WTC11 (cell line): ENCODE results near the gene NQO2. TPM values are rescaled to one million over a fixed set of nuclear protein-coding genes. Genes with fewer than 3 reads are reported as not detected.

Experiments
- ATAC-seq: fragments of 200-7000 bp; cut with Tn5 transposase; 2 replicates; pipeline ENCODE4 v1.10.0; 2021; ENCODE audit warnings: mild to moderate bottlenecking, moderate library complexity
- CTCF ChIA-PET: fragments of 300-600 bp; sonication (Branson Sonifier 250); formaldehyde crosslinking; loops from one replicate; lab custom pipeline; 2021; ENCODE audit warnings: antibody characterized with exemption; lab: Charles Lee
- POLR2A ChIA-PET: fragments of 350-600 bp; sonication (Branson Sonifier 250); formaldehyde crosslinking; loops from one replicate; lab custom pipeline; 2021; ENCODE audit warnings: antibody characterized with exemption; lab: Charles Lee
- DNase-seq: peaks from one replicate; pipeline ENCODE4 v3.0.0; 2021; ENCODE audit warnings: low spot score
- H3K27ac Mint-ChIP-seq: 2 replicates; pipeline ENCODE4 v1.8.0; 2021; ENCODE audit warnings: mixed read lengths
- H3K27me3 Mint-ChIP-seq: 2 replicates; pipeline ENCODE4 v1.8.0; 2021; ENCODE audit warnings: low read depth, mild to moderate bottlenecking, moderate library complexity, mixed read lengths
- H3K36me3 Mint-ChIP-seq: 2 replicates; pipeline ENCODE4 v1.8.0; 2021; ENCODE audit warnings: mixed read lengths
- H3K4me1 Mint-ChIP-seq: 2 replicates; pipeline ENCODE4 v1.8.0; 2022; ENCODE audit warnings: mixed read lengths
- H3K4me3 Mint-ChIP-seq: 2 replicates; pipeline ENCODE4 v1.8.0; 2021; ENCODE audit warnings: mild to moderate bottlenecking, moderate library complexity, mixed read lengths
- H3K9me3 Mint-ChIP-seq: 2 replicates; pipeline ENCODE4 v1.8.0; 2021; ENCODE audit warnings: mixed read lengths
- AFF4 ChIP-seq: sonication (generic); formaldehyde crosslinking; IDR thresholded peaks from 2 replicates; pipeline ENCODE4 v1.8.1; 2023; ENCODE audit warnings: mild to moderate bottlenecking, missing genetic modification reagents, borderline replicate concordance
- AR ChIP-seq: fragments of 250-450 bp; sonication (Bioruptor Pico); IDR thresholded peaks from 2 replicates; pipeline ENCODE4 v1.9.0; 2021; ENCODE audit warnings: mild to moderate bottlenecking
- ARID4B ChIP-seq: sonication (generic); formaldehyde crosslinking; IDR thresholded peaks from 2 replicates; pipeline ENCODE4 v1.8.0; 2023; ENCODE audit warnings: missing genetic modification reagents, mild to moderate bottlenecking, borderline replicate concordance
- ERG ChIP-seq: fragments of 250-450 bp; sonication (Bioruptor Pico); IDR thresholded peaks from 2 replicates; pipeline ENCODE4 v1.8.0; 2021; ENCODE audit warnings: mild to moderate bottlenecking
- GRHL2 ChIP-seq: fragments of 250-450 bp; sonication (Bioruptor Pico); IDR thresholded peaks from 2 replicates; pipeline ENCODE4 v1.8.0; 2022; ENCODE audit warnings: mild to moderate bottlenecking, moderate library complexity; ENCODE audit not compliant: insufficient replicate concordance, severe bottlenecking
- HMGA2 ChIP-seq: fragments of 250-450 bp; sonication (Bioruptor Pico); IDR thresholded peaks from 2 replicates; pipeline ENCODE4 v1.4.0; 2021; ENCODE audit warnings: mild to moderate bottlenecking, moderate library complexity
- IRF1 ChIP-seq: sonication (generic); formaldehyde crosslinking; IDR thresholded peaks from 2 replicates; pipeline ENCODE4 v1.8.0; 2023; ENCODE audit warnings: missing genetic modification reagents
- MAX ChIP-seq: sonication (generic); formaldehyde crosslinking; IDR thresholded peaks from 2 replicates; pipeline ENCODE4 v1.8.0; 2022; ENCODE audit warnings: mild to moderate bottlenecking, missing genetic modification reagents
- NR1H2 ChIP-seq: sonication (generic); formaldehyde crosslinking; IDR thresholded peaks from 2 replicates; pipeline ENCODE4 v1.9.0; 2021; ENCODE audit warnings: mild to moderate bottlenecking, moderate library complexity, missing genetic modification reagents
- PREB ChIP-seq: sonication (generic); formaldehyde crosslinking; IDR thresholded peaks from 2 replicates; pipeline ENCODE4 v1.8.1; 2022; ENCODE audit warnings: mild to moderate bottlenecking, missing genetic modification reagents, moderate library complexity, borderline replicate concordance
- SMAD3 ChIP-seq: sonication (generic); formaldehyde crosslinking; IDR thresholded peaks from 2 replicates; pipeline ENCODE4 v1.8.0; 2022; ENCODE audit warnings: missing genetic modification reagents, mild to moderate bottlenecking, borderline replicate concordance
- ZNF263 ChIP-seq: sonication (generic); formaldehyde crosslinking; IDR thresholded peaks from 2 replicates; pipeline ENCODE4 v1.8.1; 2022; ENCODE audit warnings: low read depth, mild to moderate bottlenecking, moderate library complexity, missing genetic modification reagents
- ZNF396 ChIP-seq: fragments of 250-450 bp; sonication (Bioruptor Pico); IDR thresholded peaks from 2 replicates; pipeline ENCODE4 v1.8.0; 2021; ENCODE audit warnings: mild to moderate bottlenecking, moderate library complexity, borderline replicate concordance
- ZNF416 ChIP-seq: fragments of 250-450 bp; sonication (Bioruptor Pico); IDR thresholded peaks from 2 replicates; pipeline ENCODE4 v1.9.0; 2021; ENCODE audit warnings: mild to moderate bottlenecking, inconsistent platforms
- ZNF512 ChIP-seq: sonication (generic); formaldehyde crosslinking; IDR thresholded peaks from 2 replicates; pipeline ENCODE4 v1.8.1; 2022; ENCODE audit warnings: missing genetic modification reagents, borderline replicate concordance
- total RNA-seq: library from RNA; stranded (reverse); gene quantifications from 3 replicates; pipeline ENCODE4 v1.2.3, GENCODE V29; 2021

NQO2 gene
- total RNA-seq, 1 experiment from 2014 or later = 119 TPM

GRCh38 chr6:2961506-2961905 lies 38.2 kb upstream of the NQO2 start (continued):
- TF ChIP-seq IRF1 (CRISPR knock-in tag) = no peak

- DNase-seq (peak; percentile 48), ATAC-seq (peak; percentile 72)
- POLR2A ChIA-PET = no interaction called here
- no peaks in the 10 kb centered on the region for H3K36me3 Mint-ChIP-seq
- H3K27me3 Mint-ChIP-seq = no peaks in the 10 kb centered on the region
- H3K4me3 Mint-ChIP-seq = no peak overlapping the region
- peak overlapping the region; percentile 10; the same call in 1 of the 2 replicates for H3K27ac Mint-ChIP-seq
- CTCF ChIA-PET = interaction anchor here (0.6 to 2.4 kb wide), 3 partner anchors 9 to 30 kb away, joined by 3 to 27 read pairs (median 4); no protein-coding TSS in a partner anchor
- no peaks in the 10 kb centered on the region for H3K9me3 Mint-ChIP-seq
- peaks cover 52% of the 10 kb centered on the region for H3K4me1 Mint-ChIP-seq
- no peak for TF ChIP-seq ARID4B (CRISPR knock-in tag)
- no peak for TF ChIP-seq SMAD3 (CRISPR knock-in tag)
- no peak for TF ChIP-seq PREB (CRISPR knock-in tag)
- no peak for TF ChIP-seq ZNF396
- no peak for TF ChIP-seq ZNF263 (CRISPR knock-in tag)
- no peak for TF ChIP-seq MAX
- no peak for TF ChIP-seq ZNF416
- TF ChIP-seq AR = no peak
- TF ChIP-seq GRHL2 (CRISPR knock-in tag) = no peak
- TF ChIP-seq HMGA2 (CRISPR knock-in tag) = no peak
- TF ChIP-seq ERG (CRISPR knock-in tag) = no peak
- no peak for TF ChIP-seq ZNF512
- no peak for TF ChIP-seq AFF4 (CRISPR knock-in tag)
- no peak for TF ChIP-seq NR1H2
Measured at GRCh38 chr6:2962004-2962403, 37.7 kb upstream of the NQO2 start.
